Measurements from ENCODE around the gene RAB11A.

DNA sequence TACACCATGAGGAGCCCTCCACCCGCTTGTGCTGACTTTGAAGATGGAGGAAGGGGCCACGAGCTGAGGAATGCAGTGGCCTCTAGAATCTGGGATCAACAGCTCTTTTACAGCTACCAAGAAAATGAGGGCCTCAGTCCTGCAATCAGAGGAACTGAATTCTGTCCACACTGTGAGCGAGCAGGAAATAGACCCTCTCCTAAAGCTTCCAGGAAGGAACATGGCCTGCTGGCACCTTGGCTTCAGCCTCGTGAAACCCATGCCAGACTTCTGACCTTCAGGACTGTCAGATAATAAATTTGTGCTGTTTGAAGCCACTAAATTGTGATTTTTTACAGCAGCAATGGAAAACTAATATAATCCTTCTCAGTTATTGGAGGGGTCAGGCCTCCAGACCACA lies 61.9 kb downstream of the RAB11A start:
- TF ChIP-seq EZH2phosphoT487 (IDR thresholded peaks at IDR 0.05; ENCODE audit: borderline replicate concordance, low read length), result no peak
- TF ChIP-seq, protein P1, sequence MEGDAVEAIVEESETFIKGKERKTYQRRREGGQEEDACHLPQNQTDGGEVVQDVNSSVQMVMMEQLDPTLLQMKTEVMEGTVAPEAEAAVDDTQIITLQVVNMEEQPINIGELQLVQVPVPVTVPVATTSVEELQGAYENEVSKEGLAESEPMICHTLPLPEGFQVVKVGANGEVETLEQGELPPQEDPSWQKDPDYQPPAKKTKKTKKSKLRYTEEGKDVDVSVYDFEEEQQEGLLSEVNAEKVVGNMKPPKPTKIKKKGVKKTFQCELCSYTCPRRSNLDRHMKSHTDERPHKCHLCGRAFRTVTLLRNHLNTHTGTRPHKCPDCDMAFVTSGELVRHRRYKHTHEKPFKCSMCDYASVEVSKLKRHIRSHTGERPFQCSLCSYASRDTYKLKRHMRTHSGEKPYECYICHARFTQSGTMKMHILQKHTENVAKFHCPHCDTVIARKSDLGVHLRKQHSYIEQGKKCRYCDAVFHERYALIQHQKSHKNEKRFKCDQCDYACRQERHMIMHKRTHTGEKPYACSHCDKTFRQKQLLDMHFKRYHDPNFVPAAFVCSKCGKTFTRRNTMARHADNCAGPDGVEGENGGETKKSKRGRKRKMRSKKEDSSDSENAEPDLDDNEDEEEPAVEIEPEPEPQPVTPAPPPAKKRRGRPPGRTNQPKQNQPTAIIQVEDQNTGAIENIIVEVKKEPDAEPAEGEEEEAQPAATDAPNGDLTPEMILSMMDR (IDR thresholded peaks at IDR 0.05; ENCODE audit: low read depth, low read length, poor library complexity, severe bottlenecking), result no peak

Data from DOHH2 (cell line).